ENCODE measurements around the gene ESD.

ESD gene

GRCh38 chr13:46735425-46735824 lies 61.5 kb downstream of the ESD start:
- ChIA-PET POLR2A (ENCODE audit: low non-redundant PET) (no interaction called here), CTCF (interaction anchor here (0.6 kb wide), 1 partner anchor 8 kb away, joined by 4 read pairs; no protein-coding TSS in a partner anchor)
- DNase-seq (ENCODE audit: low spot score), result no peak
- TF ChIP-seq CTCF (conservative IDR thresholded peaks at IDR 0.05; ENCODE audit: low read depth), result no peak
- H3K27ac ChIP-seq, result no peak overlapping the region

GRCh38 chr13:46731535-46731934 lies 65.4 kb downstream of the ESD start:
- CTCF ChIA-PET, result no interaction called here
- DNase-seq (ENCODE audit: low spot score), result no peak
- POLR2A ChIA-PET (ENCODE audit: low non-redundant PET), result no interaction called here
- no peak for TF ChIP-seq CTCF (conservative IDR thresholded peaks at IDR 0.05; ENCODE audit: low read depth)
- no peak overlapping the region for H3K27ac ChIP-seq

- POLR2A ChIA-PET (ENCODE audit: low non-redundant PET), result no interaction called here
- CTCF ChIA-PET, result no interaction called here
- no peak for TF ChIP-seq CTCF (conservative IDR thresholded peaks at IDR 0.05; ENCODE audit: low read depth)
- no peak overlapping the region for H3K27ac ChIP-seq
- DNase-seq (ENCODE audit: low spot score), result no peak
Measured at GRCh38 chr13:46728777-46729176, 68.2 kb downstream of the ESD start.

GRCh38 chr13:46726347-46726746 lies 70.6 kb downstream of the ESD start:
- H3K27ac ChIP-seq, result no peak overlapping the region
- no peak for TF ChIP-seq CTCF (conservative IDR thresholded peaks at IDR 0.05; ENCODE audit: low read depth)
- CTCF ChIA-PET, result no interaction called here
- DNase-seq (ENCODE audit: low spot score), result no peak
- POLR2A ChIA-PET (ENCODE audit: low non-redundant PET), result no interaction called here

Data from RWPE1 (cell line).